GM18498 (cell line): ENCODE results near the gene OXSR1.
"Not testable (repeated sequence)": the region's sequence is repeated elsewhere in the genome, so short reads cannot be mapped to it uniquely, and the experiment has no call there.

Experiments used
- ATAC-seq: cut with Tn5 transposase; IDR thresholded peaks from one replicate; pipeline ENCODE4 v1.9.1; 2021; ENCODE audit warnings: mild to moderate bottlenecking, moderate library complexity; ENCODE audit not compliant: unreplicated experiment

The OXSR1 gene

GRCh38 chr3:38127611-38128302 lies 37.6 kb upstream of the OXSR1 start:
- ATAC-seq, result no peak

GRCh38 chr3:38128303-38128655 lies 37.1 kb upstream of the OXSR1 start:
- no peak for ATAC-seq

GRCh38 chr3:38129058-38129457 lies 36.3 kb upstream of the OXSR1 start:
- no peak for ATAC-seq

- no peak for ATAC-seq
Observed at GRCh38 chr3:38130631-38131065, 34.7 kb upstream of the OXSR1 start.

- no peak for ATAC-seq
Observed at GRCh38 chr3:38131621-38132369, 33.5 kb upstream of the OXSR1 start.

- no peak for ATAC-seq
Observed at GRCh38 chr3:38133209-38133556, 32.2 kb upstream of the OXSR1 start.

GRCh38 chr3:38133557-38134405 lies 31.6 kb upstream of the OXSR1 start:
- ATAC-seq, result no peak

GRCh38 chr3:38134517-38135143 lies 30.7 kb upstream of the OXSR1 start:
- ATAC-seq, result not testable (repeated sequence)

GRCh38 chr3:38135621-38136277 lies 29.6 kb upstream of the OXSR1 start:
- not testable (repeated sequence) for ATAC-seq

GRCh38 chr3:38136393-38136776 lies 29.0 kb upstream of the OXSR1 start:
- no peak for ATAC-seq

- ATAC-seq, result peak; percentile 91
Observed at GRCh38 chr3:38136777-38137614, 28.3 kb upstream of the OXSR1 start, which contains the start of gene ACAA1. Gene ACAA1, minus strand, starts transcription at chr3:38137127. Its CDS starts 92 bp downstream, at chr3:38137035.

- ATAC-seq, result no peak
Observed at GRCh38 chr3:38137615-38138348, 27.6 kb upstream of the OXSR1 start.

- peak; percentile 49 for ATAC-seq
Observed at GRCh38 chr3:38138349-38139190, 26.8 kb upstream of the OXSR1 start, which contains the start of gene MYD88. Gene MYD88, plus strand, starts transcription at chr3:38138661. Its CDS starts 40 bp downstream, at chr3:38138701.

GRCh38 chr3:38139191-38139590 lies 26.1 kb upstream of the OXSR1 start:
- no peak for ATAC-seq

- ATAC-seq, result no peak
Observed at GRCh38 chr3:38139652-38140051, 25.7 kb upstream of the OXSR1 start.

- ATAC-seq, result no peak
Observed at GRCh38 chr3:38140326-38141172, 24.8 kb upstream of the OXSR1 start.
